ENCODE data around the gene SLIT3.

SLIT3 gene

DNA sequence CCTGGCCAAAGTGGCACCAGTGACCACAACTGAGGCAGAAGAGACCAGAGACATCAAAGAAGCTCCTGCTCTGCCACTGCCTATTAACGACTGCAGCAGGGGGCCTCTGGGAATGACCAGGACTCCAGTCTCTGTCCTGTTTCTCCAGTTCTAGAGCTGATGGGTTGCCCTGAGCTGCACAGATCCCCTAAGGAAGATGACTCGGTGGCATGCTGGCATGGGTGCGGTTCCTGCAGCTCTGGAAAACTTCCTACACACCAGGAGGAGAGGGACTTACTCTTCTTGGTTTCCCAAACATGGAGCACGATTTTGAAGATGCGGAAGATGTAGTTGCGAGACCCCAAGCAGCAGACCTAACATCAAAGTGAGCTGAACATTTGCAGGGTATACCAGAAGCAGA, 2.7 kb downstream of the SLIT3 start:
- DNase-seq: no peak

DNA sequence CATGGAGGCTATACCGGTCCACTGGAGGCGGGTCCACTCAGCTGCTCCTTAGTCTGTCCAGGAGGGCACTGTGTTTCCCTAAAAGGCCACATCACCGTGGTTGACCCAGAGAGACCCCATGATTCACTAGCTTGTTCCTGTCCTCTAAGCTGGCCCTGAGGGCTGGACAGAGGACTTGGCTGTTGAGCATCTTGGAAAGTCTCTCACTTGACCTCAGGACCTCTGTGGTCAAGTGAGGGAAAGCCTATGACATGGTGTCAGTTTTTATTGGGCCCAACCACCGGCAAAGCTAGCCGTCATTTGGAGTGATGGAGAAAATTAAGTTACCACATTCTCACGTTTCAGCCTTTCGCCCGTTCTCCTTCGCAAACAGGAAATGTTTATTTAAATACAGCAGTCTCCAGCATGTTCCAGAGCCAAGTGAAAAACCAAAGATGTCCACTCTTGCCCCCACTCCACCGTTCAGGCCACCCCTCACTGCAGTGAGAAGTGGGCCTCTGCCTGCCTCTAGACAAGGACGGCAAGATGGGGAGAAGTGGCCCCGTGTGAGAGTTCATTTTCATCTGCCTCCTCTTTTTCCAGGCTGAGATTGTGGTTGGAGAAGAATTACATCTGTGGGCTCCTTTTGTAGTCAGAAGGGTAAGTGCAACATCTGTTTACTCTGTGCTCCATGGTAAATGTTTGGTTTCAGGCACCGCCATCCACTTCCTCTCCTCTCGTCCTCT, 4.4 kb downstream of the SLIT3 start:
- no peak for DNase-seq

DNA sequence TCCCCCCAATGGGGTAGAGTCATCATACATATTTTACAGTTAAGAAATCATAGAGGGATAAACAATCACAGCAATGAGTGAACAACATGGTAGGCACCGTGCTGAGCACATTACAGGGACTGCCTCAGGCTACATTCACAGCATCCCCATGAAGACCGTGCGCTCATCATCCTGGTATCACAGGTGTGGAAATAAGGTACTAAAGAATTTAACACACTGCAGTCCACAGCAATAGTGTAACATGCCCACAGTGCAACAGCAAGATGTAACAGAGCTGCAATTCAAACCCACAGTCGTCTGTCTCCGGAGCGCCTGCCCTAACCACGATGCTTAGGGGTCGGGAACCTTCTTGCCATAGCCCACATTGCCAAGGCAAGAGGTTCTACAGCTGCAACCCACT, 5.6 kb downstream of the SLIT3 start:
- DNase-seq: no peak

DNA sequence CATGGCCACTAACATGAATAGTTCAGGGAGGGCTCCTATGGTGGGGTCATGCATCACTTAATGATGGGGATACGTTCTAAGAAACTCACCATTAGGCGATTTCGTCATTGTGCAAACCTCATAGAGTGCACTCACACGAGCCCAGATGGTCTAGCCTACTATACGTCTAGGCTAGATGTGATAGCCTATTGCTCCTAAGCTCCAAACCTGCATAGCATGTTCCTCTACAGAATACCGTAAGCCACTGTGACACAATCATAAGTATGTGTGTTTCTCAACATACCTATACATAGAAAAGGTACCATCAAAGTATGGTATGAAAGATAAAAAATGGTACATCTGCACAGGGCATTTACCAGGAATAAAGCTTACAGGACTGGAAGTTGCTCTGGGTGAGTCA, 6.3 kb downstream of the SLIT3 start:
- DNase-seq: no peak

DNA sequence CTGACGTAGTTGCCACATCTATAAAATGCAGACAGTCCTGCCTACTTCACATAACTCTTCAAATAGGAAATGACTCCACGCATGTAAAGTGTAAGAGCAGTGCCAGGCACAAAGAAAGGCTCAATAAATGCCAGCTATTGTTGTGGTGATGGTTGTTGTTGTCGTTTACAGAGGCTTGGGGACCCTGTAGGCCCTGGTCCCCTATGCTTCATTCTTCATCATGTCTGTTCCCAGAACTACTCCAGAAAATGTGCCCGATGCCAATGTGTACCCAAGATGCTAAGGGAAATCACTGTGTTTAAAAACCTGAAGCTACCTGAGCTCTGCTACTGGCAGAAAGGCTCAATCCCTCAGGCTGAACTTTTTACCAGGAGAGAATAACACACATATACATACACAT, 9.1 kb downstream of the SLIT3 start:
- DNase-seq: no peak

DNA sequence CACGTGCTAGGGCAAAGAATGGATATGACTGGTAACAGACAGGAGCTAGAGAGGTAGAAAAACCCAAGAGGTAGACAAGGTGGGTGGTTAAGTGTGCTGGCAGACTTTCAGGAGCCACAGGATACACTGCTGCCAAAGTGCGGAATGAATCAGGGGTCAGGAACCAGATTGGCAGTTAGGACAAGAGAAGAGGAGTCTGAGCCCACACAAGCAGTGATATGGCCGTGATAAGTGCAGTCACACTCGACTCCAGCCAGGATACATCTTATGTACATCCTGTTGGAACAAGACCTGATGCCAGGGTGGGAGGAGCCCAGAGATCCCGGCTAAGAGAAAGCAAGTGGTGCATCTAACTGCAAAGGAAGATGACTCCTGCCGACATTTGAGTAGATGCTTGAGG, 10.0 kb downstream of the SLIT3 start:
- no peak for DNase-seq

DNA sequence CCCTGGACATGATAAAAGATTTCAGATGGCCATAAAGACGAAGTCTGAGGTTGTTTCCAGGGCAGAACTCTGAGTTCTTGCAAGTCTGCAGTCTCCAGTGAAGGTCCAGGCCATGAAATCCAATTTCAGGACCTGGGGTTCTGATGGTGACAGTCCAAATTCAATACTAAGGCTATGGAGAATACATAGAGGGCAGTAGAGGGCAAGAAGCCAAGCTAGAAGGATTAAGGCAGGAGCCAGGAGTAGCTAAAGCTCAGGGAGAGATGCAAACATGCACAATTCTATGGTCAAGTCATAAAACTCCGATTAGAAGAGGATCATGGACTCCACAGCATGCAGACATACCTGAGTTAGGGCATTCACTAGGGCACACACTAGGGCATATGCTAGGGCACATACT, 11.4 kb downstream of the SLIT3 start:
- no peak for DNase-seq

DNA sequence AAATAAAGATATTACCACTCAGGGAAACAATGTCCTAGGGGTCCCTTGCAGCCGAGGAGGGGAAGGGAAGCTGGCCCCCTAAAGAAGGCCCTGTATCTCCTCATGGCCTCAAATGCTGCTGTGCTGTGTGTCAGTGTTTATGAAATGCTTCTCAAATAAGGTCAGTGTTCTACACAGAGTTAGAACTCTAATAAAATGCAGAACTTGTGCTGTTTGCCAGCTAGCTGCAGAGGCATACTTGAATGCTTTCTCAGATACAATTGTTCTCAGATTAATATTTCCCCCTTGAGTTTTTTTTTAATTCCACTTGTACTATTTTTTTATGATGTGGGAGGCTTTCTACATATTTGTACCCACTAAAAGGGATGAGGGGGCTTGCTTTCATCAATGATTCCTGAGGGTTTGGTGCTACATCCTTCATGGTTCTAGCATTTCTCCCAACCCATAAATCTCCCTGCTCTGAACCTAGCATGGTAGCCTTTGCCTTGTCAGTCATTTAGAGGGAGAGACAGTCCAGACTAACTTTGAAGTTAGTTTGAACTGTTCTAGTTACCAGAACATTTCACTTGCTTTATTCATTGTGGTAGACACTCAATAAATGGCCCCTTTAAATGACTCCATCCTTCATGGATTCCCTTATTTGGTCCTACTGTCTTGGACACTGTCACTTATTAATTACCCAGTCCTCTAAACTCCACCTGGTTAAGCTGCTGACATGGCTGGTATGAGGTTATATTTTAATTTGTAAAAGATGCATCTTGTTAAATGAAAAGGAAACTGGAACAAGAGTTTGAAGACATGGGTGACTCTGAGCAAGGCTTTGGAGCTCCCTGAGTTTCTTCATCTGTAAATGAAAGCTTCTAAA, 12.6 kb downstream of the SLIT3 start:
- DNase-seq: no peak

DNA sequence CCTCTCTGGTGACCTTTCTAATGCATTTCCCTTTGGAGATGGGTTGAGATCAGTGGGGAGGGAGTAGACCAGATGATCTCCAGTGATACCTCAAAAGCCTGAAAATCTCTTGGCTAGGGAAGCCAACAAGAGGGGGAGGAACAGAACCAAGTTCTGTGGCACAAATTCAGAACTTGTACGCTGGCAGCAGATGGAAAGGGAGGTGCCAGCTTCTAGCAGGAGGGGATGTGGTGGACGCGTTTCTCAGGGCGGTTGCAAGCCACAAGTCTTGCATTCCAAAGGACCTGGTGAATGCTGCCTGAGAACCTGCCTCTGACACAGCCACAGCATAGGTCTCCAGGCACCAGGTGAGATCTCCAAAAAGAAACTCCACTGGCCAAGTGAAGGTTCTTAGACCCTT, 13.4 kb downstream of the SLIT3 start:
- no peak for DNase-seq

DNA sequence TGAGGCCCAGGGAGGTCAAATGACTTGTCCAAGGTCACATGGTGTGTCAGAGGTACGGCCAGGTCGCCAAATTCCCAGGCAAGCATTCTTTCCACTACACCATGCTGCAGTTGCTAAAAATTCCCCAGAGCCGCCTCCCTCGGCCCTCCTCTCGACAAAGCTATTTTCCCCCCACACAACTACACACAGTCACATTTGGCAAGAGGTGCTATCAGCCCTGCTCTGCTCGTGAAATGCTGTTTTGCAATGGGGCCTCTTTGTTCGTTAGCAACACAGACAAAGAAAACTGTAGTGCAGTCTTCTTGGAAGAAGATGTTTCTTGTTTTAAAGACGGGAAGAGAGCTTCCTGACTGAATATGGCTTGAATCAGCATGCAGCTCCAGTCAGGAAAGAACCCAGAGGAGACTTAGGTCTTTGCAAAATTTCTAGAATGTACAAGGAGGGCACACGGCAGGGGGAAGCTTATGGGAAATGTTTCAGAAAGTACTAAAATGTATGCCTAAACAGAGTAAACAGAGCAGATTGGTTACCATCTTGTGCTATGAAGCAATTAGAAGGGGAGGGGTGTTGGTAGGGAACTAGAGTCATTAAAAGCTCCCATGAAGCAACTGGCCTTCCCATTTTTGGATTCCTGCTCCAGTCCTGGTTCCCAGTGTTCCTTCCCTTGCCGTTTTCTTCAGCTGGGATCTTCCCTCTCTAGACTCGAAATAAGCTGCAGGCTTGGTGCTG, 14.2 kb downstream of the SLIT3 start:
- no peak for DNase-seq

DNA sequence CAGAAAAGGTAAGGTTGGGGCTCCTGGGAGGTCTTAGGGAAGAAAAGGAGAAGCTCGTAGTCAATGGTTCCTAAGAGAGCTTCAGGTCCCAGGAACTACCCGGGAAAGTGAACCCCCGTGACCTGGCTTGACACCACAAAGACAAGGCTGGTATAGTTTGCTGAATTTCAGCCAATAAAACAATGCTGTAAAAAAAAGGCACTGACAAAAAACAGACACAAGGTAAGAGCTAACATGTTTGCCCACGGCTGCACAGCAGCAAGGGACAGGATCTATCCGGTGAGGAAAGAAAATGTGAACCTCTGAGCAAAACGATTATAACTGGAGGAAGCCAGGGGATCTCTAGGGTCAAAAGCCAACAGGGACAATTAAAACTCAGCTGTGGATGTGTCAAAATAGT, 17.1 kb downstream of the SLIT3 start:
- DNase-seq: no peak

DNA sequence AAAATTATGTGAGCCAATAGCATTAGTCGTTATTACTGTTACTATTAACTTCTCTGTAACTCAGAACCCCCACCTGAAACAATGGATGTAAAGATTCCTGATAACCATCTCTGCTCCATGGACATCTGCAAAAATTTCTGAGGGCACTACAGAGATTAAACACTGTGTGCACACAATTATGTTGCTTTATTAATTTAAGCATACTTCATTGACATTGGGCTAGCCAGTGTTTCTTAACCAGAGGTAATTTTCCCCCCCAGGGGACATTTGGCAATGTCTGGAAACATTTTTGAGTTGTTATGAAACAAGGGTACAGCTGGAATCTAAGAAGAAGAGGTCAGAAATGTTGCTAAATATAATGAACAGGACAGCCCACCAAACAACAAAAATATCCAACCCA, 19.3 kb downstream of the SLIT3 start:
- DNase-seq: no peak

DNA sequence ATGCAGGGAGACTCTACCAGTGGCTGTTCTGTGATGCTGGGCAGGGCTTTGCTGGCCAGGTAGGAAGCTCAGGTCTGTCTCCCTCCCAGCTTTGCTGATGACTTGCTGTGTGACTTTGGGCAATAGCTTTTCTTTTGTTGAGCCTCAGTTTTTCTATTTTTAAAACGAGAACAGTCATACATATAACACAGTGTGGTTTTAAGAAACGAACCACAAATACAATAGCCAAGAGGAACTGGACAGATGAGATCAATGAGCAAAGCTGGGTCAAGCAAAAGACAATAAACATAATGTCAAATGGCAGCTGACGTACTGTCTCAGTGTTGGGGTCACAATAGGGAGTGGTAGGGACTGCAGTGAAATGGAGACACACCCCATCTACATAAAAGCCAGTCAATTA, 20.2 kb downstream of the SLIT3 start:
- DNase-seq: no peak

DNA sequence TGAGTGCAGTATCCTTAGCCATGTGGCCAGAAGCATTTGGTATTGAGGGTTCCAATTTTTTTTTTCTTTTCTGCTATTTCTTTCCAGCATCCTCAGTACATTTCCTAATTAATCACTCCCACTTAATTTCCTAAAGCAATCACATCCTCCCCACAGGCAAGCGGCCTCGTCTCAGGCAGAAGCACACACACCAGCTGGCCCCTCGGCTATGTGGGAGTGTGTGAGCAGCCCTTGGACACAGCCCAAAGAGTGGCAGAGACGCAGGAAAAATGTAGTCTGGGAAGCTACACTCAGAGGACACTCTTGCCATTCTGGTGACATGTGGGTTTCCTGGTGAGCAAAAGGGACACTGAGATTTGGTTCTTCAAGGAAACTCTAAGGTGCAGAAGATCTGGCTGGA, 20.7 kb downstream of the SLIT3 start:
- DNase-seq: no peak

DNA sequence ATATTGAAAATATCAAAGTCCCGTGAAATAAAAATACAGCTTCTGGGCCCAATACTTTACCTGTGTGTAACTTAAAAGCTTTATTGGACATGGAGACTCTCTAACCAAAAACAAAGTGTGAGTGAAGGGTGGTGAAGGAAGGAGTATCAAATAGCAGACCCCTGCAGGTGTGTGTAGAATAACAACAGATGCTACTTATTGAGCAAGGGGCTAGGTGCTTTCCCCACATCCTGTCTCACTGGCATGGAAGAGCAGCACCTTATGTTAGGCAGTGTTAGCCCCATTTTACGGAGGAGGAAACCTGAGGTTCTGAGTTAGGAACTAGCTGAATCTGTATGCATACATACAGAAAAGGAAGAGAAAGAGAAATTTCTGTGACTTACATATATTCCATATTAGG, 21.8 kb downstream of the SLIT3 start:
- no peak for DNase-seq

DNA sequence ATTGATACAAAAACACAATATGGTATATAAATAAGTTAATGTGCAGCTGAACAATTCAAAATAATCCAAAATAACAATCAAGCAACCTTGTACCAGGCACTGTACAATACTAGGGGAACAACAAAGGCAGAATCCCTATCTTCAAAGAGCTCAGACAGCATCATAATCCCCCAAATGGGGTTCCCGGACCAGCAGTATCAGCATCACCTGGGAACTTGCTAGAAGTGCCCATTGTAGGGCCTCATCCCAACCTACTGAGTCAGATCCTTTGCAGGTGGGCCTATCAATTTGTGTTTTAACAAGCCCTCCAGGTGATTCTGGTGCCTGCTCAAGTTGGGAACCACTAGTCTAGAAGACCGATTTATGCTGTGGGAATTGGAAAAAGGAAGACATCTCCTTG, 27.1 kb downstream of the SLIT3 start:
- DNase-seq: no peak

DNA sequence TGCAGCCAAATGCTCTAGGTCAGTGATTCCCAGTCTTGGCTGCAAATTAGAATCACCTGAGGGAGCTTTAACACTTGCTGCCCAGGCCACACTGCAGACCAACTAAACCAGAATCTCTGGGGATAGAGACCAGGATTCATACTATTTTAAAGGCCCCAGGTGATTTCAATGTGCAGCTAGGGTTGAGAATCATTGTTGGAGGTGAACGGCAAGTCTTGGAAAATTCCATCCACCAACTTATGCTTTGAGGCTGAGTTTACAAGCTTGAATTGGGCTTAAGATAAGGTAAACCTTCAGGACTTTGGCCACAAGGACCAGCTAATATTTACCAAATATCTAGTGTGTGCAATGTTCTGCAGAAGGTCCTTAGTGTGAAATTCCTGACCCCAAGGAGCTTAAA, 27.5 kb downstream of the SLIT3 start:
- DNase-seq: no peak

DNA sequence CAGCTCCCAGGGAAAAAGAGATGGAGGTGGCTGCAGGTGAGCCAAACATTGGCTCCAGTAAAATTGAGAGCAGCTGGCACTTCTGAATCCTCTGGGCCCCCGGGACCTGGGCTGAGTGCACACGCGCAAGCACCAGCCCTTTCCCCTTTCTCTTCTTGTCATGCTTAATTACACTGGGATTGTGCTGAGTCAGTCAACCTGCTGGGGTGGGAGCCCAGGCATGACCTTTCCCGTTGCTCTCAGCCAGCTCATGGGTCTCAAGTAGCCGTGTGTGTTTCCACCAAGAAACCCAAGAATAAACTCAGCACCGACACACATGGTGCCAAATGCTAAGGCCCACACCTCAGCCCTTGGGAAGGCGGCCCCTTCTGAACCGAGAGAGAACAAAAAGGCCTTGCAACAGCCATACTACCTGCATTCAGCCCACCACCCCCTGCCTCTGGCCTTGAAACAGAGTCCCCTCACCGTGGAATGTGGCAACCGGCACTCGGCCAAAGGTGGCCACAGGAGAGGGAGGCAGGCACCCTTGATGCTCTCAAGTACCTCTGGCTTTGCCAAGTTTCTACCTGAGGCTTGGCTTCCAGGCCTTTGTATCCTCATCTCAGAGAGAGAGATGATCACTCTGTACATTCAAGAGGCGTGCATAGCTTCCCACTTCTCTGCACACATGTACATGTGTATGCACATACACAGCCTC, 28.1 kb downstream of the SLIT3 start:
- DNase-seq: no peak

DNA sequence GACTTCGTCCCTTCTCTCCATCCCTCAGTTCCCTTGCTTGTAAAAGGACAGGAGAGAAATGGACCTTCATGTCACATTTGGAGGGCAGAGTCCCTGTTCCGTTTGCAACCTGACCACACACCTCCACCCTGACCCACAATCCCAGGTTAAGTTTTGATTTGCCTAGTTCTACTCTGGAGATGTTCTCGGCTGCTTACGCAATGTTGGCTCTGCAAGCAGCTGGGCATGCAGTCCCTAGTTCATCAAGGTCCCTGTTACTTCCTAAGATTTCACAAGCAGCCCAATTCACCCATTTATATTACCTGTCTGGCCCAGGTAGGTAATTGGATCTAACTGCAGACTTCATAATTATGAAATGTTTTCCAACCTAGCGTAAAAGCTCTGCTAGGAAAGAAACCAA, 28.8 kb downstream of the SLIT3 start:
- DNase-seq: no peak

DNA sequence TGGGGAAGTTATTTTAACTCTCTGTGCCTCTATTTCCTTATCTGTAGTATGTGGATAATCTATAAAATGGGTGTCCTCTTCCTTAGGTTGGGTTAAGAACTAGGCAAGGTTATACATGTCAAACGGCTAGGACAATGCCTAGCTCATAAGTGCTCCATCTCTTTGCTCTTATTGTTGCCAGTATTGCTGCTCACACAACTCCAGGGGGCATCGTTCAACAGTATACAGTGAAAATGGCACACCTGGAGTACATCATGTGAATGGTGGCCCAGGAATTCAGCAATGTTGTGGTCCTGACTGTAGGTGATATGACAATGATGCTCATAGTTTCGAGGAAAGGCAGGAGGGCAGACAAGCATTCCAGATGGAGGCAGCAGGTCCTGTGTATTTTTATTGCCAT, 30.1 kb downstream of the SLIT3 start:
- no peak for DNase-seq

DNA sequence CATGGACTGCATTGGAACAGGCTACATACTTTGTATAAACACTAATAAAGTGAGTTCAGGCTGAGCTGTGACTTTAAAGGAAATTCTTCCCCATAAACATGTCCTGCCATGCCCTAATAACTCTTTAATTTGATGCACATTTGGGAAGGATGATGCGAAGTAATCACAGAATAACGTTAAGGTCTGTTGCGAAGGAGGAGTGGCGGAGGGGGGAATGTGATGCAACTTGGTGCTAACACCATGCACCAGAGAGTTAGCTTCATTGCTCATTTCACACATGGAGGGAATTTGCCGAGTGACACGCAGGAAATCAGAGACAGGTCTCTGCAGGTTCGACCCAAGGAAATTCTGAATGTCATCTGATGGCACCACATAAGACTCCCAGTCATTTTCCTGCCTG, 32.9 kb downstream of the SLIT3 start:
- no peak for DNase-seq

DNA sequence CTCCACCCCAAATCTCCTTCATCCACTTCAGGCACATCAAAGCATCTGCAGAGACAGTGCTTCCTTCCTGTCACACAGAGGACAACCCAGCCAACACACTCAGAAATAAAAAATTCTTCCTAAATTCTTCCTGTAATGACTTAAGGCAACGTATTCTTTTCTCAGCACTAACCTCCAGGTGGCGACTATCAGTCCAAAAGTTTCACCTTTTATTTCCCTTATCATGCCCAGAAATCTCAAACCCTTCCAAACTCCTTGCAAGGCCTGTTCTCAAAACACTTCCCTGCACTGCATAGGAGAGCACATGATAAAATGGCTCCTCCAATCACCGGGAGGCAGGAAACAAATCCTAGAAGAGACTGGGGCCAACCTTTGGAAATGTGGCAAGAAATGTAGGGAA, 35.1 kb downstream of the SLIT3 start:
- no peak for DNase-seq

DNA sequence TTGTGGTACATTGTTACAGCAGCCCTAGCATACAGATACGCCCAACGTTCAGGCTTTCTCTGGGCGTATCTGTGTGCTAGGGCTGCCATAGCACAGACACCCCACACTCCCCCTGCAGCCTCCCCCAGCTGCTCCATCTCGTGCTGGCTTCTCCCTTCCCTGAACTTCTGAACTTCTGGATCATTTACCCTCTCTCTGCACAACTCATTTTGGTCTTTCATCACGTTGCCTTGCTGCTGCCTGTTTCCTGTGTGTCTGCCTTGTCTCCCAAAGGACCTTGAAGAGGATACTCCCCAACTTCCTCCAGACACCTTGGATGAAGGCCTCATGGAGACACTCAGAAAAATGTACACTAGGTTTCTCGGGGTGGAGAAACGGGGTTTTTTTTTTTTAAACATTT, 37.3 kb downstream of the SLIT3 start:
- no peak for DNase-seq
